ENCODE results near the gene SPIRE2.
"Not testable (repeated sequence)": the region's sequence is repeated elsewhere in the genome, so short reads cannot be mapped to it uniquely, and the experiment has no call there.

SPIRE2 gene

DNA sequence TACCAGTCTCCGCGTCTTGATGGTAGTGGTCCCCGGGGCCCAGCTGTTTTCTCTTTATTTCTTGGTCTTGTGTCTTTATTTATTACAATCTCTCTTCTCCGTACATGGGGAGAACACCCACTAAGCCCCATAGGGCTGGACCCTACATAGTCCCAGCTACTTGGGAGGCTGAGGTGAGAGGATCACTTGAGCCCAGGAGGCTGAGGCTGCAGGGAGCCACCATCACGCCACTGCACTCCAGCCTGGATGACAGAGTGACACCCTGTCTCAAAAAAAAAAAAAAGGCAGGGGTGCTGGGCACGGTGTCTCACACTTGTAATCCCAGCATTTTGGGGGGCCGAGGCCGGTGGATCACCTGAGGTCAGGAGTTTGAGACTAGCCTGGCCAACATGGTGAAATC lies 8.8 kb upstream of the SPIRE2 start:
- not testable (repeated sequence) for H3K27ac ChIP-seq (ENCODE audit: low read depth, low read length); H3K27me3 ChIP-seq (ENCODE audit: control insufficient read depth, insufficient read depth, low read length); H3K36me3 ChIP-seq (ENCODE audit: control insufficient read depth, insufficient read depth, low read length); H3K9ac ChIP-seq (ENCODE audit: low read length); H3K4me3 ChIP-seq (ENCODE audit: low read length); H3K4me1 ChIP-seq (ENCODE audit: control insufficient read depth, insufficient read depth, low read length)

DNA sequence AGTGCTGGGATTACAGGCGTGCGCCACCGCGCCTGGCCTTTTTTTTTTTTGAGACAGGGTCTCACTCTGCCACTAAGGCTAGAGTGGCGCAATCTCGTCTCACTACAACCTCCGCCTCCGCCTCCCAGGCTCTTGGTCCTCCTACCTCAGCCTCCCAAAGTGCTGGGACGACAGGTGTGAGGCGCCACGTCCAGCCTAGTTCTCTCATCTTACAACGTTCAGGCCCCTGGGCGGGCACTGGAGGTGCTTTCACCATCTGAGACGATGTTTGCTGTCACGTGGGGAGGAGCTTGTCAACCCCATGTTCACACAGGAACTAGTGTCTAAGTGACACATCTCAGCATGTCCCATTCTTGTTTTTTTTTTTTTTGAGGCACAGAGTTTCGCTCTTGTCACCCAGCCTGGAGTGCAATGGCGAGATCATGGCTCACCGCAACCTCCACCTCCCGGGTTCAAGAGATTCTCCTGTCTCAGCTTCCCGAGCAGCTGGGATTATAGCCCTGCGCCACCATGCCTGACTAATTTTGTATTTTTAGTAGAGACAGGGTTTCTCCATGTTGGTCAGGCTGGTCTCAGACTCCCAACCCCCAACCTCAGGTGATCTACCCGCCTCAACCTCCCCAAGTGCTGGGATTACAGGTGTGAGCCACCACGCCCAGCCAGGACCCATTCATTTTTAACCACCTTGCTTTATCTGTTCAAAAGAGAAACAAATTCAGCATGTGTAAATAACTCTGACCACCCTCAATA lies 6.7 kb upstream of the SPIRE2 start:
- Histone ChIP-seq H3K36me3 (ENCODE audit: control insufficient read depth, insufficient read depth, low read length) (no peaks in the 10 kb centered on the region), H3K27me3 (ENCODE audit: control insufficient read depth, insufficient read depth, low read length) (no peaks in the 10 kb centered on the region), H3K4me3 (ENCODE audit: low read length) (no peak overlapping the region), H3K9ac (ENCODE audit: low read length) (no peak overlapping the region), H3K4me1 (ENCODE audit: control insufficient read depth, insufficient read depth, low read length) (peaks cover 2% of the 10 kb centered on the region), H3K27ac (ENCODE audit: low read depth, low read length) (no peak overlapping the region)

DNA sequence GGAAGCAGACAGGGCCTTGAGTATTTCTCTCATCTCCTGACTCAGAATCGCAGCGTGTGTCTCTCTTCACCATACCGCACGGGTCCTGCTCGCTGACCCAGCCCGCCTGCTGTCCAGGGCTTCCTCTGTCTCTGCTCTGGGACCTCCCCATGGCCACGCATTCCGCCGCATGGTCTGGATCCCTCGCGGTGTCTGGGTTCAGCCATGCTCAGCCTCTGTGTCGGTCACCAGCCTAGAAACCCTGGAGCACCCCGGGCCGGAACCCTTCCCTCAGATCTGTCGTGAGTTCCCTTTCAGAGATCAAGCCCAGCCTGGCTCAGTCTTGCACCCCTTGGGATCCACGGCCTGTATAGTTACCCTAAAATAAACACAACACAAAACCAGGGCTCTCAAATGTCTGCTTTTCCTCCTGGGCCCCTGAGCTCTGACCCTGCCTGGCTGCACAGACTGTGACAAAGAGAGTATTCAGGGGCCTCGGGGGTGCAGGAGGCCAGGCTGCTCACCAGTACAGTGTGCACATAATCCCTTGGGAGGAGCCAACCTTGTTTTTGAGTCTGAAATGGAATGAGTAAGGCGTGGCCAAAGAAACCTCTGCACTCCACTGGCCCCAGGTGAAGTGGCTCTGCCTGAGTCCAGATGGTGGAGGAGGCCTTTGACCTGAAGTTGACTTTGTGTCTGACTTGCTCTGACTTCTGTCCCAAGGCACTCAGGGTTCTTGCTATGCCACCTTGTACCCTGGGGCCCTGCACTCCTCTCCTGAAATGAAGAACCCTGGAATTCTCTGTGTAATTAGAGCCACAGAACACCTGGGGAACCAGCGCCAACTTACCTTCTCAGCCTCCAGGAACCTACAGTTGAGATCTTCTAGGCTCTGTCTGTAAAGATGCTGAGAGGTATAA lies 5.8 kb upstream of the SPIRE2 start:
- Histone ChIP-seq H3K9ac (ENCODE audit: low read length) (no peak overlapping the region), H3K27ac (ENCODE audit: low read depth, low read length) (no peak overlapping the region), H3K36me3 (ENCODE audit: control insufficient read depth, insufficient read depth, low read length) (no peaks in the 10 kb centered on the region), H3K4me3 (ENCODE audit: low read length) (no peak overlapping the region), H3K4me1 (ENCODE audit: control insufficient read depth, insufficient read depth, low read length) (peaks cover under 1% of the 10 kb centered on the region), H3K27me3 (ENCODE audit: control insufficient read depth, insufficient read depth, low read length) (no peaks in the 10 kb centered on the region)

DNA sequence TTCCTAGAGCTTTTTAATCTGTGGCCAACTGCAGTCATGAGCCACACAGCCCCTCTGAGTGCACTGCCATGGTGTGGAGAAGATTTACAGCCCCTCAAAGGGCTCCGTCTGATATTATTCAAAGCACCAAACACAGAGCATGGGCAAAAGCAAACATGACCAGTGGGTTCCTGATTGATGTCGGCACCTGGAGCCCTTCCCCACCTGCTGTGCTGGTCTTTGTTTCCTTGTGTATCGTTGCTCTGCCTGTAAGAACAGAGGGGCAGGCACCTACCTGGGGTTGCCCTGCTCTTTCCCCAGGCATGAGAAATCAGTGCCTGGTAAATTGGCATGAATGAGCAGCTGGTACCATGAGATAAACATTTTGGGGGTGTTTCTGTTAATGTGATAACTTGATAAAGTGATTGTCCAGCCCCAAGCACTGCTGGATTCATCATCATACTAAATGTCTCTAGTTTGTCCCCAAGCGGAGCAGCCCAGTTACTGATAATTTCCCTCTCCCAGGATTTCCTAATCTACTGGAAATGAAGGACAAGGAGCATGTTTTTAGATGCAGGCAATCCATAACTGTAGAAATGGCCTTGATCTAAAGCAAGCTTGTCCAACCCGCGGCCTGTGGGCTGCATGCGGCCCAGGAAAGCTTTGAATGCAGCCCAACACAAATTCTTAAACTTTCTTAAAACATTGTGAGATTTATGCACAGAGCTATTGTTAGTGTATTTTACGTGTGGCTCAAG lies 5.0 kb upstream of the SPIRE2 start:
- Histone ChIP-seq H3K27ac (ENCODE audit: low read depth, low read length) (no peak overlapping the region), H3K36me3 (ENCODE audit: control insufficient read depth, insufficient read depth, low read length) (no peaks in the 10 kb centered on the region), H3K9ac (ENCODE audit: low read length) (no peak overlapping the region), H3K4me3 (ENCODE audit: low read length) (no peak overlapping the region), H3K4me1 (ENCODE audit: control insufficient read depth, insufficient read depth, low read length) (no peaks in the 10 kb centered on the region), H3K27me3 (ENCODE audit: control insufficient read depth, insufficient read depth, low read length) (no peaks in the 10 kb centered on the region)

DNA sequence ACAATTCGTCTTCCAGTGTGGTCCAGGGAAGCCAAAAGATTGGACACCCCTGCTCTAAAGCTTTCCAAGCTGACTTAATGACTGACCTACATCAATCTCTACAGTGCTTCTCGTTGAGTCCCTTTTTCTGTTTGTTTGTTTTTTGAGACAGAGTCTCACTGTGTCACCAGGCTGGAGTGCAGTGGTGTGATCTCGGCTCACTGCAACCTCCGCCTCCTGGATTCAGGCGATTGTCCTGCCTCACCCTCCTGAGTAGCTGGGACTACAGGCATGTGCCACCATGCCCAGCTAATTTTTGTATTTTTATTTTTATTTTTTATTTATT lies 4.5 kb upstream of the SPIRE2 start:
- not testable (repeated sequence) for H3K27ac ChIP-seq (ENCODE audit: low read depth, low read length); H3K27me3 ChIP-seq (ENCODE audit: control insufficient read depth, insufficient read depth, low read length); H3K4me1 ChIP-seq (ENCODE audit: control insufficient read depth, insufficient read depth, low read length); H3K4me3 ChIP-seq (ENCODE audit: low read length); H3K9ac ChIP-seq (ENCODE audit: low read length); H3K36me3 ChIP-seq (ENCODE audit: control insufficient read depth, insufficient read depth, low read length)

DNA sequence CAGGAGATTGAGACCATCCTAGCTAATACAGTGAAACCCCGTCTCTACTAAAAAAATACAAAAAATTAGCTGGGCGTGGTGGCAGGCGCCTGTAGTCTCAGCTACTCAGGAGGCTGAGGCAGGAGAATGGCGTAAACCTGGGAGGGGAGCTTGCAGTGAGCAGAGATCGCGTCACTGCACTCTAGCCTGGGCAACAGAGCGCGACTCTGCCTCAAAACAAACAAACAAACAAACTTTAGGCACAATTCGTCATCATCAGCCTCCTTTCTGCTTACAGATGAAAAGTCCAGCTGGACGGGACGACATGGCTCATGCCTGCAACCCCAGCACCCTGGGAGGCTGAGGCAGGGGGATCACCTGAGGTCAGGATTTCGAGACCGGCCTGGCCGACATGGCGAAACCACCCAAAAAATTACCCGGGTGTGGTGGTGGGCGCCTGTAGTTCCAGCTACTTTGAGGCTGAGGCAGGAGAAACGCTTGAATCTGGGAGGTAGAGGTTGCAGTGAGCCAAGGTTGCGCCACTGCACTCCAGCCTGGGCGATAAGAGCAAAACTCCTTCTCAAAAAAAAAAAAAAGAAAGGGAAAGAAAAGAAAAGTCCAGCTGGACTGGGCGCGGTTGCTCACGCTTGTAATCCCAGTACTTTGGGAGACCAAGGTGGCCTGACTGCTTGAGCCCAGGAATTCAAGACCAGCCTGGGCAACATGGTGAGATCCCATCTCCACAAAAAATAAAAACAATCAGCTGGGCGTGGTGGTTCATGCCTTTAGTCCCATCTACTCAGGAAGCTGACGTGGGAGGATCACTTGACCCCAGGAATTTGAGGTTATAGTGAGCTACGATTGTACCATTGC lies 1.5 kb upstream of the SPIRE2 start:
- Histone ChIP-seq H3K27ac (ENCODE audit: low read depth, low read length) (no peak overlapping the region), H3K4me1 (ENCODE audit: control insufficient read depth, insufficient read depth, low read length) (no peaks in the 10 kb centered on the region), H3K36me3 (ENCODE audit: control insufficient read depth, insufficient read depth, low read length) (no peaks in the 10 kb centered on the region), H3K4me3 (ENCODE audit: low read length) (no peak overlapping the region), H3K27me3 (ENCODE audit: control insufficient read depth, insufficient read depth, low read length) (no peaks in the 10 kb centered on the region), H3K9ac (ENCODE audit: low read length) (no peak overlapping the region)

DNA sequence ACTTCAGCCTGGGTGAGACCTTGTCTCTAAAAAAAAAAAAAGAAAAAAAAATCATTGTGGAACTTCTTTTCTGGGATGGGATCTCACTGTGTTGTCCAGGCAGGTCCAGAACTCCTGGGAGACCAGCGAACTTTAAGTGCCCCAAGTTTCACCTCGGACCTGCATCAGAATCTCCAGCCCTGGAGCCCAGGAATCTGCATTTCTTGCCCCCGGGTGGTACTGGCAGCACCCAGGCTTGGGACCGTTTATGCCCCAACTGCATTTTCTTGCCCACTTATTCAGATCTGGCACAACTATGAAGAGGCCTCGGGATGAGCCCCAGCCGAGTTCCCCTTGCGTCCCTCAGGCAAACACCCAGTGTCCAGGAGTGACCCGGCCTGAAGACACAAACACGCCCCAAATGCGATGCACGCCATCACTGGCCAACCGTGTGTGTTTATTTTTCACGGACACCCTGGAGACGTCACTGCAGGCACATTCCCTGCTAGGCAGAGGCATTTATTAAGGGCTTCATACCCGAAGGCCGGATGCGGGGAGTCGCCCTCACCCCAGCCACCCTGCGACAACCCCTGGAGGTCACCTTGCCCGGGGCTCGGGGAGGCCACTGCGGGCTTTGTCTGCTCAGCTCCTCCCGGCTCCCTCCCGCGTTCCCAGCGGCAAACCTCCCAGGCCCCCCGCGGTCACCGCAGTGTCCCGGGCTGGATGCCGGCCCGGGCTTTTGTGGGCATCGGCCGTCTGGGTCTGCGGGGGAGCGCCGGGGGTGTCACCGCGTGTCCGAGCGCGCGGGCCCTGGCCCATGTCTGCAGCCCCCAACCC lies 684 bp upstream of the SPIRE2 start:
- no peaks in the 10 kb centered on the region for H3K36me3 ChIP-seq (ENCODE audit: control insufficient read depth, insufficient read depth, low read length)
- H3K4me1 ChIP-seq (ENCODE audit: control insufficient read depth, insufficient read depth, low read length): no peaks in the 10 kb centered on the region
- no peak overlapping the region for H3K27ac ChIP-seq (ENCODE audit: low read depth, low read length)
- no peak overlapping the region for H3K9ac ChIP-seq (ENCODE audit: low read length)
- H3K27me3 ChIP-seq (ENCODE audit: control insufficient read depth, insufficient read depth, low read length): no peaks in the 10 kb centered on the region
- peak overlapping the region; percentile 56 for H3K4me3 ChIP-seq (ENCODE audit: low read length)

DNA sequence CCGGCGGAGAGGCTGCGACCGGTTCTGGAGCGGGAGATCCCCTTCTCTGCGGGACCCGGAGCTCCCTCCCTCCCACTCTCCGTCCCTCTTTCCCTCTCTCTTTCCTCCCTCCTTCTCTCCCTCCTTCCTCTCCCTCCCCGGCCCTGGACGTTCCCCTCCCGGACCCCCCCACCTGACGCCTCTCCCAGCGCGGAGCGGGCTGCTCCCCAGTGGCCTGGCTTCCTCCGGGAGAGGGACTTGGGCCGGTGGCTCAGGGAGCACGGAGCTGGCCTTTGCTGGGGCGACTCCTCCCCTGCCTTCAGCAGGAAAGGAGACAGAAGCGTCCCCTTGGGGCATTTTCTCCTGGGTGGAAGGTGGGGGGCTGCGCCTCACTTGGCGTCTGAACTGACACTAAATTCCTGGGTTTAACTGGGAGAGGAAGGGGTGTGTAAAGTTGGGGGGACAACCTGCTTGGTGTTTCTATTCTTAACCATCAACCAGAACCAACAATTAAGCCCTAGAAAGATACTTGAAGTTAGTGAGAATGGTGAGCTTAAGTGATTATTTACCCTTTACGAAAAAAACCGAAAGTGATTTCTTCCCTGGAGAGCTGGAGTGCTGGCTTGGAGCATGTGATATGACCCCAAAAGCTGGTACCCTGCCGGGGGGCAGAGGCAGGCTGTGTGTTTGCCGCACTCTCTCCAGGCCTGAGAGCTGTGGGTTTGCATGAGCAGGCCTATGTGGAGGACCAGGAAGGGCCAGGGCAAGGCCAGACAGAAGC lies 775 bp downstream of the SPIRE2 start:
- no peak overlapping the region for H3K27ac ChIP-seq (ENCODE audit: low read depth, low read length)
- H3K27me3 ChIP-seq (ENCODE audit: control insufficient read depth, insufficient read depth, low read length): no peaks in the 10 kb centered on the region
- H3K36me3 ChIP-seq (ENCODE audit: control insufficient read depth, insufficient read depth, low read length): no peaks in the 10 kb centered on the region
- peak overlapping the region; percentile 12 for H3K9ac ChIP-seq (ENCODE audit: low read length)
- no peaks in the 10 kb centered on the region for H3K4me1 ChIP-seq (ENCODE audit: control insufficient read depth, insufficient read depth, low read length)
- peak overlapping the region; percentile 31 for H3K4me3 ChIP-seq (ENCODE audit: low read length)

DNA sequence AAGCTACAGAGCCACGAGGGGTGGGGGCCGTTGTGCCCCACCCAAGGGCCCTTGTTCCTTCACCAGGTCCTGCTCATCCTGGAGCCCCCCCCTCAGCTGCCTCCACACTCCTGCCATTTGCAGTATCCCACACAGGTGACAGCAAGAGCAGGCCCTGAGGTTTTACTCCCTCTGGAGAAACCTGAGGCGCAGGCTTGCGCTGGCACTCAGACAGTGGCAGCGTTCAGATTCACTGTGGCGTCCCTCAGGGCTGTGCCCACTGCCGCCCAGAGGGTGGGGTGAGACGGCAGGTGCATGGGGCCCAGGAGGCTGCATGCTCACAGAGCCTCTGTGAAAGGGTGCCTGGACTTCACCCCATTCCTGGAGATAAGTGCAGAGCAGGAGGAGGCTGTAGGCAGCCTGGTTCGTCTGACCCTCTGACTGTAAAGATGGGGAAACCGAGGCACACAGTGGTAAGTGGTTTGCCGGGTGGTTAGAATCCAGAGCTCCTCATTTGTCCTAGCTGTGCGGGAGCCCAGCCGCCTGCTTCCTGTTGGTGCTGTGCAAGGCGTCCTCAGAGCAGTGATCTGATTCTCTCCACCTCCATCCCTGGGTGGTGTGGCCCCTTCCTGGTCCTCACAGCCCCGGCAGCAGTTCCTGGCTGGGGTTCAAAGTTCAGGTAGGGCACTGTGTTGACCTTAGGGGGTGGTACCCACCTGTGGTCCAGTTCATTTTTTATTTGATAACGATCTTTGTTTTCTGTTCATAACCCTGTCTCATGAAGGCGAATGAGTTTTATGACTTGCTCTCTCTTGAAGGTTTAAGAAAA lies 1.6 kb downstream of the SPIRE2 start:
- Histone ChIP-seq H3K9ac (ENCODE audit: low read length) (peak overlapping the region; percentile 12), H3K4me3 (ENCODE audit: low read length) (peak overlapping the region; percentile 31), H3K4me1 (ENCODE audit: control insufficient read depth, insufficient read depth, low read length) (no peaks in the 10 kb centered on the region), H3K27ac (ENCODE audit: low read depth, low read length) (no peak overlapping the region), H3K36me3 (ENCODE audit: control insufficient read depth, insufficient read depth, low read length) (no peaks in the 10 kb centered on the region), H3K27me3 (ENCODE audit: control insufficient read depth, insufficient read depth, low read length) (no peaks in the 10 kb centered on the region)

DNA sequence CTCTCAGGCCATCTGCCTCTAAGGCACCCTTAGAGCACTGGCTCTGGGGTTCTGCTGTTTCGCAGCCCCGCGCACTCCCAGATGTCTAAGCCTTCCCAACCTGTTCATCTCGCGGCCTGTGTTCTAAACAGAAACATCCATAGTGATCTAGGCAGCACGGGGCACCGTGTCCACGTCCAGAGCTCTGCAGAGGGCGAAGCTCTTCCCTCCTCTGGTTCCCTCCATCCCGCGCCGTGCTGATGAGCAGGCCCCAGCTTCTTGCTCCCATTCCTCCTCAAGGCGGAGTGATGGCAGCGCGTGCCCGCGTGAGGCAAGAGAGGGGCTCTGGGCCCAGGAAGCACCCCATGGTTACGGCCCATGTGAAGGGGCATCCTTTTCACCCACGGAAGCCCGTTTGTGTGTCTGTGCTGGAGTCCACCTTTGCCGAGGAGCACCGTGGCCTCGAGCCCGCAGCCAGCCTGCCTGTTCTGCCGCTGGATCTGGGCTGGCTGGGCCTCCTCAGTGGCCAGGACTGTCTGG lies 3.6 kb downstream of the SPIRE2 start:
- Histone ChIP-seq H3K36me3 (ENCODE audit: control insufficient read depth, insufficient read depth, low read length) (peaks cover 3% of the 10 kb centered on the region), H3K4me3 (ENCODE audit: low read length) (no peak overlapping the region), H3K4me1 (ENCODE audit: control insufficient read depth, insufficient read depth, low read length) (no peaks in the 10 kb centered on the region), H3K27me3 (ENCODE audit: control insufficient read depth, insufficient read depth, low read length) (no peaks in the 10 kb centered on the region), H3K27ac (ENCODE audit: low read depth, low read length) (no peak overlapping the region), H3K9ac (ENCODE audit: low read length) (no peak overlapping the region)
